Nephron progenitor cell (in vitro differentiated cells): ENCODE data around the gene NEMF.
"Not testable (repeated sequence)": the region's sequence is repeated elsewhere in the genome, so short reads cannot be mapped to it uniquely, and the experiment has no call there.

ENCODE experiments used
- DNase-seq: peaks from one replicate; pipeline ENCODE4 v3.0.0; 2021
- H3K27ac Mint-ChIP-seq: 2 replicates; pipeline ENCODE4 v1.8.0; 2021; ENCODE audit warnings: mild to moderate bottlenecking, moderate library complexity, mixed read lengths
- H3K27me3 Mint-ChIP-seq: 2 replicates; pipeline ENCODE4 v1.8.0; 2021; ENCODE audit warnings: mild to moderate bottlenecking, low read depth, mixed read lengths; ENCODE audit not compliant: poor library complexity
- H3K36me3 Mint-ChIP-seq: 2 replicates; pipeline ENCODE4 v1.8.0; 2021; ENCODE audit warnings: low read depth, mixed read lengths
- H3K4me1 Mint-ChIP-seq: 2 replicates; pipeline ENCODE4 v1.8.0; 2021; ENCODE audit warnings: mixed read lengths
- H3K4me3 Mint-ChIP-seq: 2 replicates; pipeline ENCODE4 v1.8.0; 2021; ENCODE audit warnings: mild to moderate bottlenecking, moderate library complexity, mixed read lengths
- H3K9me3 Mint-ChIP-seq: 2 replicates; pipeline ENCODE4 v1.8.0; 2021; ENCODE audit warnings: mild to moderate bottlenecking, moderate library complexity, mixed read lengths
- TF ChIP-seq, protein P1 (sequence below): fragments of 200-600 bp; sonication (generic); IDR thresholded peaks from 2 replicates; pipeline ENCODE4 v1.5.0; 2021; ENCODE audit warnings: antibody characterized with exemption

The NEMF gene

DNA sequence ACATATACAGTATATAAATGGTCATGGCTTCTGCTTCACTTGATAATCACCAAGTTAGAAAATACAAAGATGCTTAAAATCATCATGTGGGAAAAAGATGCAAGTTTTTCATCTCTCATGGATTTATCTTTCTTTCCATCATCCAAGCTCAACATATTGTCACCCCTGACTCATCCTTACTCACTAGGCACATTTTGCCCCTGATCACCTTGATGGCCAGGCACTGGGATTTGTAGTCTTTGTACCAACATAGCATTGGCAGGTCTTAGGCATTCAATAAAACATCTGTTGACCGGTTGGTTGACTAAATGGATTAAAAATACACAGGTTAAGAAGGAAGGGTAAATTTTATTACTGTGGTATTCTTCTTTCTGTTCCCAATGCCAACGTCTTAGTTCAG, 56.6 kb downstream of the NEMF start:
- H3K27ac Mint-ChIP-seq, result peak overlapping the region; percentile 48
- TF ChIP-seq, protein P1, sequence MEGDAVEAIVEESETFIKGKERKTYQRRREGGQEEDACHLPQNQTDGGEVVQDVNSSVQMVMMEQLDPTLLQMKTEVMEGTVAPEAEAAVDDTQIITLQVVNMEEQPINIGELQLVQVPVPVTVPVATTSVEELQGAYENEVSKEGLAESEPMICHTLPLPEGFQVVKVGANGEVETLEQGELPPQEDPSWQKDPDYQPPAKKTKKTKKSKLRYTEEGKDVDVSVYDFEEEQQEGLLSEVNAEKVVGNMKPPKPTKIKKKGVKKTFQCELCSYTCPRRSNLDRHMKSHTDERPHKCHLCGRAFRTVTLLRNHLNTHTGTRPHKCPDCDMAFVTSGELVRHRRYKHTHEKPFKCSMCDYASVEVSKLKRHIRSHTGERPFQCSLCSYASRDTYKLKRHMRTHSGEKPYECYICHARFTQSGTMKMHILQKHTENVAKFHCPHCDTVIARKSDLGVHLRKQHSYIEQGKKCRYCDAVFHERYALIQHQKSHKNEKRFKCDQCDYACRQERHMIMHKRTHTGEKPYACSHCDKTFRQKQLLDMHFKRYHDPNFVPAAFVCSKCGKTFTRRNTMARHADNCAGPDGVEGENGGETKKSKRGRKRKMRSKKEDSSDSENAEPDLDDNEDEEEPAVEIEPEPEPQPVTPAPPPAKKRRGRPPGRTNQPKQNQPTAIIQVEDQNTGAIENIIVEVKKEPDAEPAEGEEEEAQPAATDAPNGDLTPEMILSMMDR, result no peak
- H3K4me1 Mint-ChIP-seq, result no peaks in the 10 kb centered on the region
- peaks cover 65% of the 10 kb centered on the region for H3K36me3 Mint-ChIP-seq
- no peak for DNase-seq
- no peaks in the 10 kb centered on the region for H3K9me3 Mint-ChIP-seq
- H3K27me3 Mint-ChIP-seq, result no peaks in the 10 kb centered on the region
- no peak overlapping the region for H3K4me3 Mint-ChIP-seq

DNA sequence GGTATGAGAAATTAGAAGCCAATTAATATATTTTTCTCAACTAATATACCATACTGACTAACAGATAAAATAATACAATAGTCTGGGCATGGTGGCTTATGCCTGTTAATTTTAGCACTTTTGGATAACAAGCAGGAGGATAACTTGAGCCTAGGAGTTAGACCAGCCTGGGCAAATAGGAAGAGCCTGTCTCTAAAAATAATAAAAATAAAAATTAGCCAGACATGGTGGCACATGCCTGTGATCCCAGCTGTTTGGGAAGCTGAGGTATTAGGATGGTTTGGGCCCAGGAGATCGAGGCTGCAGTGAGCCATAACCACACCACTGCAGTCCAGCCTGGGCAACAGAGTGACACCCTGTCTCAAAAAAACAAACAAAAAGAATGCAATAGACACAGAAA, 60.0 kb downstream of the NEMF start:
- Mint-ChIP-seq H3K4me3 (no peak overlapping the region), H3K36me3 (peaks cover 71% of the 10 kb centered on the region), H3K27ac (peak overlapping the region; percentile 11), H3K9me3 (no peaks in the 10 kb centered on the region), H3K27me3 (no peaks in the 10 kb centered on the region), H3K4me1 (no peaks in the 10 kb centered on the region)
- no peak for DNase-seq
- TF ChIP-seq, protein P1, result no peak

DNA sequence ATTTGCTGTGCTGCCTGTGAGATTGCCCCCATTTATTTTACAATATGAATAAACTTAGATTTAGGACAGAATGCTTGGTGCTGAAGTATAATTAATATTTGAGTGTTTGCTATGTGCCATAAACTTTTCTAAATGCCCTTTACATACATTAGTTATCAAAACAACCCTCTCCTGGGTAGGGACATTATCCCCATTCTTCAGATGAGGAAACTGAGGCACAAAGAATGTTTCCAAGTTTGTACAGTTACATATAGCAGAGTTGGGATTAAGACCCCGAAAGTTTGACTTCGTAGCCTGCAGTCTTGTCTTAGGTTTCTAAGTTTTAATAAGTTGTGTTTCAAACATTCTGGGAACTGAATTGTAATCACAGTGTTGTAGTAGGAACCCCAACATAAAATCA, 66.3 kb downstream of the NEMF start:
- no peak overlapping the region for H3K4me3 Mint-ChIP-seq
- no peak overlapping the region for H3K27ac Mint-ChIP-seq
- peaks cover 77% of the 10 kb centered on the region for H3K36me3 Mint-ChIP-seq
- DNase-seq, result no peak
- H3K4me1 Mint-ChIP-seq, result no peaks in the 10 kb centered on the region
- no peaks in the 10 kb centered on the region for H3K27me3 Mint-ChIP-seq
- H3K9me3 Mint-ChIP-seq, result no peaks in the 10 kb centered on the region
- TF ChIP-seq, protein P1, result no peak

DNA sequence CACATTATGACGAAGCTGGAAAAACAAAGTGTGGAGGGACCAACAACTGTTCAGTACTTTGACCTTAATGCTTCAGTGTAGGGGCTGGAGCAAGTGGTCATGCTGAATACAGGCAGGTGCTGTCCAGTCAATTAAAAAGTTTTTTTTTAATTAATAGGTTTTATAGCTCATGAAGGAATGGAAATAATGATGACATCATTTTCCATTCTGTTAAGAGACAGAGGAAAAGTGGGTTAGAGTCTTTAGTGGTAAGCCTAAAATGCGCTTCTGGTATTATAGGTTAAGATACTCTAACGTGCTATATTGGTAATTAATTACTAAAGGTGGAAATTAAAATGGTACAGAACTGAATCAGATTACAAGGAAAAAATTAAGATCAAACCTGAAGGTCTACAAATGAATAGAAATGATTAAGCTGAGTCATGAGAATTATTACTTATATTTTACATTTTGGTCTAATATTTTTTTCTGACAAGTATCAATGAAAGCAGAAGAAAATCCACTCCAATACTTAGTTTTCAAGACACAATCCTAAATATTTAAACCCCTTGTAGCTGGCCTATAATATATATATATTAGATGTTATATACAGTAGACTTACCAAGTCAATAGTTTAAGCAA, 69.1 kb downstream of the NEMF start:
- Mint-ChIP-seq H3K4me3 (no peak overlapping the region), H3K27me3 (no peaks in the 10 kb centered on the region), H3K27ac (no peak overlapping the region), H3K9me3 (no peaks in the 10 kb centered on the region), H3K36me3 (peaks cover 73% of the 10 kb centered on the region), H3K4me1 (no peaks in the 10 kb centered on the region)
- no peak for DNase-seq
- TF ChIP-seq, protein P1, result no peak

DNA sequence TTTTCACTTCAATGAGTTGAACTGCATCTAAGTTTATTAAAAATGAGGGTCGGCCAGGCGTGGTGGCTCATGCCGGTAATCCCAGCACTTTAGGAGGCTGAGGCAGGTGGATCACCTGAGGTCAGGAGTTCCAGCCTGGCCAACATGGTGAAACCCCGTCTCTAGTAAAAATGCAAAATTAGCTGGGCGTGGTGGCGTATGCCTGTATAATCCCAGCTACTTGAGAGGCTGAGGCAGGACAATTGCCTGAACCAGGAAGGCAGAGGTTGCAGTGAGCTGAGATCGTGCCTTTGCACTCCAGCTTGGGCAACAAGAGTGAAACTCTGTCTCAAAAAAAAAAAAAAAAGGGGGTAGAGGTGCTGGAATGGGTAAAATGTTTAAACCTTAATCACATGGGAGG, 71.5 kb downstream of the NEMF start:
- H3K9me3 Mint-ChIP-seq, DNase-seq, H3K4me1 Mint-ChIP-seq, H3K4me3 Mint-ChIP-seq, H3K27me3 Mint-ChIP-seq: not testable (repeated sequence)
- peaks cover 63% of the 10 kb centered on the region for H3K36me3 Mint-ChIP-seq
- peak overlapping the region; percentile 50 for H3K27ac Mint-ChIP-seq

DNA sequence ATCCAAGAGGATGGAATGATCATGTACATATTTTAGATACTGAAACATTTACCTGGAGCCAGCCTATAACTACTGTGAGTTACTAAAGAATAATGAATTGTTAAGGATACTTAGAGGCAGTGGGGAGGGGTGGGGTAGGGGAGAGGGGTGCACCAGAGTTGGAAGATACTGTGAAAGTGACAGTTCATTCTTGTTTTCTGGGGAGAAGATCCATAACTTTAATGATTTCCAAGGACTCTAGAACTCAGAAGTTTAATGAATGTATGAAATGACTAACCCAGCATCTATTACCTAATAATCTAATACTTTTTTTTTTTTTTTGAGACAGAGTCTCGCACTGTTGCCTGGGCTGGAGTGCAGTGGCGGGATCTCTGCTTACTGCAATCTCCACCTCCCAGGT, 74.2 kb downstream of the NEMF start:
- TF ChIP-seq, protein P1, result no peak
- Mint-ChIP-seq H3K27me3 (no peaks in the 10 kb centered on the region), H3K27ac (no peak overlapping the region), H3K9me3 (no peaks in the 10 kb centered on the region), H3K4me3 (no peak overlapping the region), H3K36me3 (peaks cover 65% of the 10 kb centered on the region), H3K4me1 (peaks cover 5% of the 10 kb centered on the region)
- DNase-seq, result no peak
